Renal cortical epithelial cell (primary cell): Measurements from ENCODE around the gene LPP. TPM values are rescaled to one million over a fixed set of nuclear protein-coding genes. Genes with fewer than 3 reads are reported as not detected.

ENCODE experiments used
- DNase-seq: peaks from one replicate; pipeline ENCODE4 v3.0.0-alpha.2; 2011; ENCODE audit warnings: low read depth
- total RNA-seq: library from RNA; depleted of rRNA; stranded (reverse); fragments of >200 nt; gene quantifications from 2 replicates; pipeline ENCODE4 v1.2.3, GENCODE V29; 2014

The LPP gene
- total RNA-seq, 1 donor from 2014 or later = 95.5 TPM

GRCh38 chr3:188746291-188746783 is 592.4 kb downstream of the LPP start:
- DNase-seq = no peak

- DNase-seq = no peak
Measured at GRCh38 chr3:188747489-188747888, 593.5 kb downstream of the LPP start.

GRCh38 chr3:188749010-188749617 is 595.2 kb downstream of the LPP start:
- no peak for DNase-seq

GRCh38 chr3:188749830-188750229 is 595.9 kb downstream of the LPP start:
- DNase-seq = no peak

- no peak for DNase-seq
Measured at GRCh38 chr3:188750617-188751016, 596.7 kb downstream of the LPP start.

GRCh38 chr3:188752850-188753249 is 598.9 kb downstream of the LPP start:
- no peak for DNase-seq

GRCh38 chr3:188754267-188754666 is 600.3 kb downstream of the LPP start:
- DNase-seq = no peak

GRCh38 chr3:188756241-188756640 is 602.3 kb downstream of the LPP start:
- peak; percentile 36 for DNase-seq

- no peak for DNase-seq
Measured at GRCh38 chr3:188759336-188760005, 605.5 kb downstream of the LPP start.

GRCh38 chr3:188760408-188760807 is 606.5 kb downstream of the LPP start:
- no peak for DNase-seq

GRCh38 chr3:188761439-188761838 is 607.5 kb downstream of the LPP start:
- DNase-seq = no peak

- DNase-seq = no peak
Measured at GRCh38 chr3:188761964-188762363, 608.0 kb downstream of the LPP start.

GRCh38 chr3:188764609-188765008 is 610.7 kb downstream of the LPP start:
- DNase-seq = no peak

- peak; percentile 70 for DNase-seq
Measured at GRCh38 chr3:188769831-188770230, 615.9 kb downstream of the LPP start.

- peak; percentile 50 for DNase-seq
Measured at GRCh38 chr3:188772886-188773285, 618.9 kb downstream of the LPP start.

GRCh38 chr3:188775412-188775811 is 621.5 kb downstream of the LPP start:
- no peak for DNase-seq

- DNase-seq = peak; percentile 43
Measured at GRCh38 chr3:188776447-188776846, 622.5 kb downstream of the LPP start.

- DNase-seq = no peak
Measured at GRCh38 chr3:188778091-188778852, 624.3 kb downstream of the LPP start.

GRCh38 chr3:188779281-188779980 is 625.5 kb downstream of the LPP start:
- DNase-seq = no peak

- peak; percentile 92 for DNase-seq
Measured at GRCh38 chr3:188780193-188781147, 626.5 kb downstream of the LPP start.

GRCh38 chr3:188782613-188783124 is 628.7 kb downstream of the LPP start:
- DNase-seq = no peak
